ENCODE data around the gene WNT2. TPM values are rescaled to one million over a fixed set of nuclear protein-coding genes. Genes with fewer than 3 reads are reported as not detected.

WNT2 gene
- total and polyA plus RNA-seq, 10 of the 15 experiments (the other 5 are each of a cell fraction or from before 2014, with no cell fraction given) = 0.07 to 0.34 (median 0.19) TPM

DNA sequence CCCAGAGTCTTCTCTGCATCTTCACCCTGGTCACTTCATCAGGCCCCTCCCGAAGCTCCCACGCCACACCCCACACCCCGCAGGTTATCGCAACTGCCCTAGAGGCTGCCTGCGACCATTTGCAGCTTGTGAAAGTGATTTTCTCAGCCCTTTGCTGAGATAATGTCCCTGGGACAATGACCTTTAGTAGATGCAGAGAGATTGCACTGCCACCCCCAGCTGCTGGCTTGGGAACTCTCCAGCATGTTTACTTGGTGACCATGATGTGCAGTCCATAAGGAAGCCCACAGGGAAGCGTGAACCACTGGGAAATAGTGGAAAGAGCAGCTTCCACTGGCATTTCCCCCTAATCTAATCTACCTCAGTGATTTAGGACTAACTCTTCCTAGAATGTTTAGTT lies 97.3 kb downstream of the WNT2 start:
- Histone ChIP-seq H4K20me1 (ENCODE audit: control insufficient read depth, insufficient read depth) (no peaks in the 10 kb centered on the region), H3K36me3 (ENCODE audit: control insufficient read depth in 2 of 2, insufficient read depth in 2 of 2, low read length in 1 of 2) (peaks cover 2 to 17% of the 10 kb centered on the region in 2 experiments; a peak in 3 of 4 replicates), H3K4me2 (ENCODE audit: control insufficient read depth, insufficient read depth) (no peak overlapping the region), H3K27me3 (replicated peaks in 1 of 2; ENCODE audit: control insufficient read depth in 2 of 2, insufficient read depth in 2 of 2, low read length in 1 of 2) (no peaks in the 10 kb centered on the region), H3K4me3 (no peak overlapping the region), H3K9ac (ENCODE audit: control insufficient read depth, insufficient read depth, low read length) (no peak overlapping the region), H3K9me3 (replicated peaks; ENCODE audit: control insufficient read depth, insufficient read depth, low read length) (no peaks in the 10 kb centered on the region), H3K79me2 (ENCODE audit: control insufficient read depth, insufficient read depth, low read length) (no peaks in the 10 kb centered on the region), H3K4me1 (ENCODE audit: control insufficient read depth, insufficient read depth, low read length) (peaks cover 12% of the 10 kb centered on the region), H3K27ac (ENCODE audit: control insufficient read depth, insufficient read depth) (no peak overlapping the region), H2AFZ (ENCODE audit: control insufficient read depth, low read depth, low read length) (no peak overlapping the region)
- WGBS (ENCODE audit: insufficient coverage, insufficient replicate concordance, low lambda C conversion rate, missing lambda C conversion rate) = 95% methylated on average over 5 of the region's 6 CpGs
- ChIA-PET CTCF (interaction anchor here (1.3 to 2.8 kb wide), 3 partner anchors 12 to 237 kb away, joined by 3 to 15 read pairs (median 5); no protein-coding TSS in a partner anchor), RAD21 (ENCODE audit: unreplicated experiment) (no interaction called here), POLR2A (interaction anchor here (1.1 kb wide), 1 partner anchor 12 kb away, joined by 4 read pairs; no protein-coding TSS in a partner anchor), SMC1A (ENCODE audit: uncharacterized antibody, unreplicated experiment) (interaction anchor here (0.7 to 0.9 kb wide), 3 partner anchors 12 to 148 kb away, joined by 3 to 5 read pairs (median 4); no protein-coding TSS in a partner anchor)
- ATAC-seq (no peak), DNase-seq (ENCODE audit: low read depth, low spot score) (no peak), FAIRE-seq (no peak)
- TF ChIP-seq NR2C2 (IDR thresholded peaks at IDR 0.05; ENCODE audit: borderline replicate concordance, control insufficient read depth, insufficient read length, low read depth) = no peak
- TF ChIP-seq POLR2A (IDR thresholded peaks at IDR 0.05; ENCODE audit: low read depth, low read length) = peak; percentile 22; the same call in 1 of the 2 replicates
- in situ Hi-C loops (cut with MboI) = no loop called here
- intact Hi-C loops (cut with micrococcal nuclease; ENCODE audit: unreplicated experiment) = no loop called here
- no TSS peak for BruUV-seq (replicated peaks)

Small RNA genes within 50 kb of the gene (small RNA-seq; reads per million reads assigned to genes)
- not detected for gene MTCYBP6

Other genes with a start within 250 kb of the WNT2 start
- gene ASZ1, start 104.4 kb upstream of the WNT2 start, total RNA-seq (2014; rRNA removed) = 0.06 TPM in 1 of 2 replicates, not detected in the other
- gene ASZ1, start 104.4 kb upstream of the WNT2 start, total RNA-seq (2014; rRNA removed; fragmentation: Illumina TruSeq; extraction: Trizol) = not detected in 2 replicates
- 0.11 TPM in 1 of 2 replicates, not detected in the other for gene ASZ1, start 104.4 kb upstream of the WNT2 start, total RNA-seq (2021)
- not detected in 2 replicates for gene ASZ1, start 104.4 kb upstream of the WNT2 start, polyA plus RNA-seq (2011; rRNA removed)
- 0.04 TPM in 1 of 2 replicates, not detected in the other for gene ASZ1, start 104.4 kb upstream of the WNT2 start, polyA plus RNA-seq (2014; fragmentation: Illumina TruSeq; extraction: Trizol)
- under 1 TPM; 0.08 to 0.09 TPM for gene ASZ1, start 104.4 kb upstream of the WNT2 start, polyA plus RNA-seq (2014; fragmentation: Nextera tagmentation; extraction: Ambion mirVana)
- gene ASZ1, start 104.4 kb upstream of the WNT2 start, polyA plus RNA-seq (2014; rRNA removed) = 0.04 TPM in 1 of 2 replicates, not detected in the other
- not detected for gene ASZ1, start 104.4 kb upstream of the WNT2 start, polyA plus RNA-seq (2016; fragmentation: Nextera tagmentation; extraction: Ambion mirVana)
- 0.17 TPM in 1 of 2 replicates, not detected in the other for gene CFTR, start 157.0 kb upstream of the WNT2 start, total RNA-seq (2014; rRNA removed)
- 0.04 TPM in 1 of 2 replicates, not detected in the other for gene CFTR, start 157.0 kb upstream of the WNT2 start, total RNA-seq (2014; rRNA removed; fragmentation: Illumina TruSeq; extraction: Trizol)
- gene CFTR, start 157.0 kb upstream of the WNT2 start, total RNA-seq (2021) = 0.21 and 0.37 TPM in 2 replicates
- 2.3 and 3.4 TPM in 2 replicates for gene CFTR, start 157.0 kb upstream of the WNT2 start, polyA plus RNA-seq (2011; rRNA removed)
- 0.10 and 0.44 TPM in 2 replicates for gene CFTR, start 157.0 kb upstream of the WNT2 start, polyA plus RNA-seq (2014; fragmentation: Illumina TruSeq; extraction: Trizol)
- gene CFTR, start 157.0 kb upstream of the WNT2 start, polyA plus RNA-seq (2014; fragmentation: Nextera tagmentation; extraction: Ambion mirVana) = under 1 TPM in 1 of 2 experiments, not detected in 1; 0.02 TPM
- 0.26 TPM in 1 of 2 replicates, not detected in the other for gene CFTR, start 157.0 kb upstream of the WNT2 start, polyA plus RNA-seq (2014; rRNA removed)
- gene CFTR, start 157.0 kb upstream of the WNT2 start, polyA plus RNA-seq (2016; fragmentation: Nextera tagmentation; extraction: Ambion mirVana) = under 1 TPM; 0.23 to 0.63 TPM

Measured in GM12878 (cell line).